Kidney (tissue), 14 donors: Measurements from ENCODE around the gene COG2. TPM values are rescaled to one million over a fixed set of nuclear protein-coding genes. Genes with fewer than 3 reads are reported as not detected.
"Not testable (repeated sequence)": the region's sequence is repeated elsewhere in the genome, so short reads cannot be mapped to it uniquely, and the experiment has no call there.

Experiments
- DNase-seq, 5 donors: peaks; one replicate each; pipeline ENCODE4 v3.0.0-alpha.2; 2013 to 2020
- FAIRE-seq: peaks from 2 replicates; lab custom pipeline; 2012; peaks lifted over from hg19 to GRCh38; lab: Jason Lieb, UNC
- H3K27ac ChIP-seq, 2 donors: one replicate each; pipeline ENCODE4 v1.7.0; 2013; ENCODE audit warnings: low read depth in 2 of 2, low read length in 2 of 2, inconsistent platforms in 1 of 2
- H3K27me3 ChIP-seq: one replicate; pipeline ENCODE4 v1.7.1; 2013; ENCODE audit warnings: low read length, inconsistent platforms; ENCODE audit not compliant: control insufficient read depth, insufficient read depth
- H3K36me3 ChIP-seq, 3 donors: one replicate each; pipeline versions ENCODE4 v1.7.0 to v1.7.1; 2013; ENCODE audit warnings: low read length in 3 of 3, control low read depth in 1 of 3, inconsistent platforms in 1 of 3; ENCODE audit not compliant: insufficient read depth in 3 of 3, control insufficient read depth in 2 of 3
- H3K4me1 ChIP-seq, 3 donors: one replicate each; pipeline versions ENCODE4 v1.7.0 to v1.7.1; 2013; ENCODE audit warnings: low read length in 3 of 3, inconsistent platforms in 1 of 3, low read depth in 1 of 3; ENCODE audit not compliant: control insufficient read depth in 2 of 3, insufficient read depth in 2 of 3
- H3K4me3 ChIP-seq, 3 donors: one replicate each; pipeline versions ENCODE4 v1.7.0 to v1.8.1; 2013; ENCODE audit warnings: low read length in 3 of 3, control low read depth in 1 of 3, inconsistent platforms in 1 of 3
- H3K9ac ChIP-seq, 3 donors: one replicate each; pipeline versions ENCODE4 v1.7.0 to v1.7.1; 2013; ENCODE audit warnings: low read length in 3 of 3, control low read depth in 1 of 3, inconsistent platforms in 1 of 3
- H3K9me3 ChIP-seq, 3 donors: one replicate each; pipeline versions ENCODE4 v1.7.0 to v1.7.1; 2013; ENCODE audit warnings: low read length in 3 of 3, control low read depth in 1 of 3, inconsistent platforms in 1 of 3; ENCODE audit not compliant: control insufficient read depth in 2 of 3, insufficient read depth in 1 of 3
- intact Hi-C: fragments of 100-400 bp; cut with DNase I; formaldehyde crosslinking; loops from one replicate; pipeline ENCODE4 v1.11.1; 2022
- polyA plus RNA-seq: library from polyadenylated mRNA; stranded (reverse); fragments of 350-450 nt; fragmentation: Illumina TruSeq; extraction: RNeasy Lipid Tissue Mini Kit (QIAGEN cat#74804); gene quantifications from one replicate; pipeline ENCODE4 v1.2.3, GENCODE V29; 2014; ENCODE audit warnings: low read depth, low replicate concordance; ENCODE audit not compliant: insufficient read depth
- total RNA-seq: library from RNA; stranded (reverse); fragmentation: NEBNext Ultra II Directional; extraction: Animal tissue kit (Norgen Biotek cat#: 25700); gene quantifications from one replicate; pipeline ENCODE4 v1.2.1, GENCODE V29; 2021
- TF ChIP-seq, protein P1 (sequence below): IDR thresholded peaks from 3 replicates; pipeline ENCODE4 v1.5.1; 2012; ENCODE audit warnings: mild to moderate bottlenecking, moderate library complexity, borderline replicate concordance; ENCODE audit not compliant: insufficient read depth; ENCODE audit errors: extremely low read depth
- donor health status: control.
- donor health status: control.
- donor health status: control.
- donor health status: control.
- donor health status: control.
- donor health status: DM: yes; HTN: yes; CAD: no.
- donor health status: Normal renal cell carcinoma (clear cell type).

COG2 gene
- total and polyA plus RNA-seq, 2 donors from 2014 or later, result 17.9 to 30.7 TPM

- intact Hi-C loops, result no loop called here
- Histone ChIP-seq H3K9ac (no peak overlapping the region), H3K36me3 (no peaks in the 10 kb centered on the region), H3K9me3 (no peaks in the 10 kb centered on the region), H3K27ac (no peak overlapping the region), H3K27me3 (no peaks in the 10 kb centered on the region), H3K4me3 (no peak overlapping the region), H3K4me1 (no peaks in the 10 kb centered on the region)
- TF ChIP-seq, protein P1, sequence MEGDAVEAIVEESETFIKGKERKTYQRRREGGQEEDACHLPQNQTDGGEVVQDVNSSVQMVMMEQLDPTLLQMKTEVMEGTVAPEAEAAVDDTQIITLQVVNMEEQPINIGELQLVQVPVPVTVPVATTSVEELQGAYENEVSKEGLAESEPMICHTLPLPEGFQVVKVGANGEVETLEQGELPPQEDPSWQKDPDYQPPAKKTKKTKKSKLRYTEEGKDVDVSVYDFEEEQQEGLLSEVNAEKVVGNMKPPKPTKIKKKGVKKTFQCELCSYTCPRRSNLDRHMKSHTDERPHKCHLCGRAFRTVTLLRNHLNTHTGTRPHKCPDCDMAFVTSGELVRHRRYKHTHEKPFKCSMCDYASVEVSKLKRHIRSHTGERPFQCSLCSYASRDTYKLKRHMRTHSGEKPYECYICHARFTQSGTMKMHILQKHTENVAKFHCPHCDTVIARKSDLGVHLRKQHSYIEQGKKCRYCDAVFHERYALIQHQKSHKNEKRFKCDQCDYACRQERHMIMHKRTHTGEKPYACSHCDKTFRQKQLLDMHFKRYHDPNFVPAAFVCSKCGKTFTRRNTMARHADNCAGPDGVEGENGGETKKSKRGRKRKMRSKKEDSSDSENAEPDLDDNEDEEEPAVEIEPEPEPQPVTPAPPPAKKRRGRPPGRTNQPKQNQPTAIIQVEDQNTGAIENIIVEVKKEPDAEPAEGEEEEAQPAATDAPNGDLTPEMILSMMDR, result no peak
- FAIRE-seq, result no peak
- DNase-seq, result no peak
These were observed 42.2 kb upstream of the COG2 start for GRCh38 chr1:230599926-230600656.

DNA sequence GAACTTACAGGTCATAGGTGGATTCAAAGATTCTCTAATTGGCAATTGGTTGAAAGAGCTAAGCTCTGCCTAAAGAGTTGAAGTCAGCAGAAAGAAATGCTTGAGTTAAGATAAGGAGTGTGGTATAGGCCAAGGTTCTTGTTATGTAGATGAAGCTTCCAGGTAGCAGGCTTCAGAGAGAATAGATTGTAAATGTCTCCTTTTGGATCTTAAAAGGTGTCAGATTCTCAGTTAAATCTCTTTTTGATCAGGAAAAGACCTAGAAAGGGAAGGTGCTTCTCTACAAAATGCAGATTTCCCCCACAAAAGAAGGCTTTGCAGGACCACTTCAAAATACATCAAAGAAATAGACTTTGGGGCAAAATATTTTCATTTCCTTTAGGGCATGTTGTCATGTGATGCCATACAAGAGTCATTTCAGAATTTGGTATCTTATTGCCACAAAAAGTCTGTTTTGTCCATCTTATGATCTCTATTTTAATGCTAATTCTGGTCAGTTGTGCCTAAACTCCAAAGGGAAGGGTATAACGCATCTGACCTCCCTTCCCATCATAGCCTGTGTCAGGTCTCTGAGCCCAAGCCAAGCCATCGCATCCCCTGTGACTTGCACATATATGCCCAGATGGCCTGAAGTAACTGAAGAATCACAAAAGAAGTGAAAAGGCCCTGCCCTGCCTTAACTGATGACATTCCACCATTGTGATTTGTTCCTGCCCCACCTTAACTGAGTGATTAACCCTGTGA is 41.5 kb upstream of the COG2 start:
- H3K9ac ChIP-seq, H3K4me3 ChIP-seq, FAIRE-seq, intact Hi-C loops, H3K4me1 ChIP-seq, H3K27ac ChIP-seq, DNase-seq, H3K27me3 ChIP-seq, H3K36me3 ChIP-seq, H3K9me3 ChIP-seq: not testable (repeated sequence)

DNA sequence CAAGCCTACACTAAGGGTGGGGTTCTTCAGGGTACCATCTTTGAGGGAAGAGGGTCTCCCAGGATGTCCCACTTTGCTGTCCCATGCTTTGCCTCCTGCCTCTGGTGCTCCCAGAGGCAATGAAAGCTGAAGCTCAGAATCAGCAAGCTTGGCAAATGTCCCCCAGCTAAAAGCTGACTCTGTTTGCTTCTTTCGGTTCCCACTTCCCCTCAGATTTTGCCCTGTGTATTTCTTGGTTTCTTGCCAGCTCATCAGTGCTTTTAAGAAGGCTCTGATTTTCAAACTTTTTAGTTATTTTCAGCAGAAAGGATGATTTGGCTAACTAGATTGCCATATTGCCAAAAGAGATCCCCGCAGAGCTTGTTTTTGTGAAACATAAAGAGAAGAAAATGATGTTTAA is 33.1 kb upstream of the COG2 start:
- Histone ChIP-seq H3K4me1 (no peaks in the 10 kb centered on the region), H3K27me3 (no peaks in the 10 kb centered on the region), H3K4me3 (no peak overlapping the region), H3K36me3 (no peaks in the 10 kb centered on the region), H3K27ac (no peak overlapping the region), H3K9me3 (no peaks in the 10 kb centered on the region), H3K9ac (no peak overlapping the region)
- intact Hi-C loops, result no loop called here
- no peak for FAIRE-seq
- no peak for DNase-seq
- TF ChIP-seq, protein P1, result no peak

GRCh38 chr1:230610589-230610988 is 31.7 kb upstream of the COG2 start:
- Histone ChIP-seq H3K27me3 (no peaks in the 10 kb centered on the region), H3K4me3 (no peak overlapping the region), H3K9ac (no peak overlapping the region), H3K4me1 (no peaks in the 10 kb centered on the region), H3K9me3 (no peaks in the 10 kb centered on the region), H3K36me3 (no peaks in the 10 kb centered on the region), H3K27ac (no peak overlapping the region)
- intact Hi-C loops, result no loop called here
- DNase-seq (no peak), FAIRE-seq (no peak)
- TF ChIP-seq, protein P1, result no peak
